ENCODE data around the gene PROP1.
"Not testable (repeated sequence)": the region's sequence is repeated elsewhere in the genome, so short reads cannot be mapped to it uniquely, and the experiment has no call there.

Gene PROP1

GRCh38 chr5:177995691-177996595 is at the start of gene PROP1:
Gene PROP1 (minus strand): TSS chr5:177996242. CDS start chr5:177995933, 309 bp downstream.
- DNase-seq (ENCODE audit: low read depth), result no peak

- DNase-seq (ENCODE audit: low read depth), result not testable (repeated sequence)
Measured at GRCh38 chr5:178019379-178020030, 23.5 kb upstream of the PROP1 start.

GRCh38 chr5:178012758-178013157 is 16.7 kb upstream of the PROP1 start:
- DNase-seq (ENCODE audit: low read depth), result not testable (repeated sequence)

GRCh38 chr5:178011816-178012554 is 15.9 kb upstream of the PROP1 start:
- DNase-seq (ENCODE audit: low read depth), result not testable (repeated sequence)

GRCh38 chr5:178007272-178007671 is 11.2 kb upstream of the PROP1 start:
- DNase-seq (ENCODE audit: low read depth), result not testable (repeated sequence)

- peak; percentile 28 for DNase-seq (ENCODE audit: low read depth)
Measured at GRCh38 chr5:178006536-178007231, 10.6 kb upstream of the PROP1 start.

GRCh38 chr5:178006181-178006535 is 10.1 kb upstream of the PROP1 start:
- DNase-seq (ENCODE audit: low read depth), result not testable (repeated sequence)

- no peak for DNase-seq (ENCODE audit: low read depth)
Measured at GRCh38 chr5:177997846-177998245, 1.8 kb upstream of the PROP1 start.

- DNase-seq (ENCODE audit: low read depth), result no peak
Measured at GRCh38 chr5:177997319-177997670, 1.3 kb upstream of the PROP1 start.

- DNase-seq (ENCODE audit: low read depth), result no peak
Measured at GRCh38 chr5:177996660-177997318, 747 bp upstream of the PROP1 start.

- DNase-seq (ENCODE audit: low read depth), result no peak
Measured at GRCh38 chr5:177994561-177995190, 1.4 kb downstream of the PROP1 start.

GRCh38 chr5:177994063-177994462 is 2.0 kb downstream of the PROP1 start:
- DNase-seq (ENCODE audit: low read depth), result no peak

GRCh38 chr5:177992466-177992865 is 3.6 kb downstream of the PROP1 start:
- DNase-seq (ENCODE audit: low read depth), result no peak

GRCh38 chr5:177988989-177989625 is 6.9 kb downstream of the PROP1 start:
- DNase-seq (ENCODE audit: low read depth), result no peak

GRCh38 chr5:177987326-177987725 is 8.7 kb downstream of the PROP1 start:
- DNase-seq (ENCODE audit: low read depth), result no peak

- no peak for DNase-seq (ENCODE audit: low read depth)
Measured at GRCh38 chr5:177985430-177986040, 10.5 kb downstream of the PROP1 start.

- no peak for DNase-seq (ENCODE audit: low read depth)
Measured at GRCh38 chr5:177984584-177985206, 11.3 kb downstream of the PROP1 start.

- no peak for DNase-seq (ENCODE audit: low read depth)
Measured at GRCh38 chr5:177983763-177984583, 12.1 kb downstream of the PROP1 start.

- no peak for DNase-seq (ENCODE audit: low read depth)
Measured at GRCh38 chr5:177982956-177983355, 13.1 kb downstream of the PROP1 start.
